IPS DF 6.9 (cell line): Measurements from ENCODE around the gene RANGAP1.

ENCODE experiments used
- DNase-seq: peaks from one replicate; pipeline ENCODE4 v3.0.0-alpha.2; 2013; ENCODE audit warnings: low read depth, low spot score
- H3K27ac ChIP-seq: one replicate; pipeline ENCODE4 v1.5.1; 2013; ENCODE audit warnings: low read length, control low read depth
- H3K27me3 ChIP-seq: 2 replicates; pipeline ENCODE4 v1.6.1; 2013; ENCODE audit warnings: mild to moderate bottlenecking, low read length; ENCODE audit not compliant: control insufficient read depth, insufficient read depth
- H3K36me3 ChIP-seq: 2 replicates; pipeline ENCODE4 v1.6.1; 2013; ENCODE audit warnings: low read length; ENCODE audit not compliant: control insufficient read depth, insufficient read depth
- H3K4me1 ChIP-seq: 2 replicates; pipeline ENCODE4 v1.6.1; 2013; ENCODE audit warnings: low read length; ENCODE audit not compliant: control insufficient read depth, insufficient read depth
- H3K4me3 ChIP-seq: 2 replicates; pipeline ENCODE4 v1.5.1; 2013; ENCODE audit warnings: mild to moderate bottlenecking, low read length
- H3K9me3 ChIP-seq: 2 replicates; pipeline ENCODE4 v1.6.1; 2013; ENCODE audit warnings: low read length, inconsistent platforms; ENCODE audit not compliant: control insufficient read depth, insufficient read depth
- WGBS: extraction: QIAGEN DNeasy Blood & Tissue Kit; methylation state at CpG from one replicate; pipeline ENCODE4 v1.1.7; 2013; ENCODE audit warnings: mixed read lengths, missing lambda C conversion rate; ENCODE audit not compliant: insufficient read length, insufficient coverage; 5-methylcytosine and 5-hydroxymethylcytosine counted together

RANGAP1 gene

GRCh38 chr22:41237036-41237706 lies 48.8 kb downstream of the RANGAP1 start:
- no peak for DNase-seq
- H3K4me1 ChIP-seq, result peaks cover 8% of the 10 kb centered on the region
- H3K4me3 ChIP-seq, result peak overlapping the region; percentile 20; the same call in 1 of the 2 replicates
- H3K27ac ChIP-seq, result no peak overlapping the region
- H3K27me3 ChIP-seq, result no peaks in the 10 kb centered on the region
- WGBS, result no CpG with 5 or more reads among the region's 33 CpGs
- no peaks in the 10 kb centered on the region for H3K36me3 ChIP-seq
- H3K9me3 ChIP-seq, result no peaks in the 10 kb centered on the region

- Histone ChIP-seq H3K4me3 (no peak overlapping the region), H3K27ac (no peak overlapping the region), H3K9me3 (no peaks in the 10 kb centered on the region), H3K36me3 (no peaks in the 10 kb centered on the region), H3K27me3 (no peaks in the 10 kb centered on the region), H3K4me1 (peaks cover 8% of the 10 kb centered on the region)
- no peak for DNase-seq
- no CpG with 5 or more reads among the region's 19 CpGs for WGBS
These were observed 50.9 kb downstream of the RANGAP1 start for GRCh38 chr22:41234815-41235695.

- no peaks in the 10 kb centered on the region for H3K27me3 ChIP-seq
- H3K4me1 ChIP-seq, result no peaks in the 10 kb centered on the region; the same call in 1 of the 2 replicates
- no peak overlapping the region for H3K27ac ChIP-seq
- DNase-seq, result no peak
- peaks cover 15% of the 10 kb centered on the region; the same call in 1 of the 2 replicates for H3K36me3 ChIP-seq
- no peaks in the 10 kb centered on the region for H3K9me3 ChIP-seq
- H3K4me3 ChIP-seq, result no peak overlapping the region
- no CpG with 5 or more reads among the region's 7 CpGs for WGBS
These were observed 54.6 kb downstream of the RANGAP1 start for GRCh38 chr22:41231369-41231768.

- Histone ChIP-seq H3K27ac (no peak overlapping the region), H3K4me1 (no peaks in the 10 kb centered on the region), H3K27me3 (no peaks in the 10 kb centered on the region), H3K36me3 (peaks cover 17% of the 10 kb centered on the region; the same call in 1 of the 2 replicates), H3K9me3 (no peaks in the 10 kb centered on the region), H3K4me3 (no peak overlapping the region)
- no peak for DNase-seq
- no CpG with 5 or more reads among the region's 9 CpGs for WGBS
These were observed 55.6 kb downstream of the RANGAP1 start for GRCh38 chr22:41230401-41230785.

- no CpG with 5 or more reads among the region's 17 CpGs for WGBS
- H3K4me3 ChIP-seq, result no peak overlapping the region
- peaks cover 20% of the 10 kb centered on the region; the same call in 1 of the 2 replicates for H3K36me3 ChIP-seq
- DNase-seq, result no peak
- no peaks in the 10 kb centered on the region for H3K27me3 ChIP-seq
- no peaks in the 10 kb centered on the region for H3K4me1 ChIP-seq
- no peaks in the 10 kb centered on the region for H3K9me3 ChIP-seq
- no peak overlapping the region for H3K27ac ChIP-seq
These were observed 56.1 kb downstream of the RANGAP1 start for GRCh38 chr22:41229730-41230400.

GRCh38 chr22:41229215-41229614 lies 56.8 kb downstream of the RANGAP1 start:
- WGBS, result no CpG with 5 or more reads among the region's 6 CpGs
- H3K27me3 ChIP-seq, result no peaks in the 10 kb centered on the region
- no peak overlapping the region for H3K4me3 ChIP-seq
- H3K27ac ChIP-seq, result no peak overlapping the region
- DNase-seq, result no peak
- no peaks in the 10 kb centered on the region for H3K4me1 ChIP-seq
- H3K9me3 ChIP-seq, result no peaks in the 10 kb centered on the region
- H3K36me3 ChIP-seq, result peaks cover 20% of the 10 kb centered on the region

GRCh38 chr22:41226723-41227655 lies 59.0 kb downstream of the RANGAP1 start:
- H3K4me1 ChIP-seq, result no peaks in the 10 kb centered on the region
- H3K9me3 ChIP-seq, result no peaks in the 10 kb centered on the region
- H3K4me3 ChIP-seq, result no peak overlapping the region
- peaks cover 32% of the 10 kb centered on the region for H3K36me3 ChIP-seq
- no peak for DNase-seq
- H3K27me3 ChIP-seq, result no peaks in the 10 kb centered on the region
- no CpG with 5 or more reads among the region's 26 CpGs for WGBS
- no peak overlapping the region for H3K27ac ChIP-seq

- Histone ChIP-seq H3K27me3 (no peaks in the 10 kb centered on the region), H3K27ac (no peak overlapping the region), H3K9me3 (no peaks in the 10 kb centered on the region), H3K36me3 (peaks cover 38% of the 10 kb centered on the region), H3K4me1 (no peaks in the 10 kb centered on the region), H3K4me3 (no peak overlapping the region)
- WGBS, result no CpG with 5 or more reads among the region's 7 CpGs
- no peak for DNase-seq
These were observed 62.5 kb downstream of the RANGAP1 start for GRCh38 chr22:41223535-41223934.

GRCh38 chr22:41222846-41223507 lies 63.0 kb downstream of the RANGAP1 start:
- no peak overlapping the region for H3K4me3 ChIP-seq
- no peak overlapping the region for H3K27ac ChIP-seq
- no peaks in the 10 kb centered on the region for H3K4me1 ChIP-seq
- H3K9me3 ChIP-seq, result no peaks in the 10 kb centered on the region
- H3K36me3 ChIP-seq, result peaks cover 35% of the 10 kb centered on the region
- H3K27me3 ChIP-seq, result no peaks in the 10 kb centered on the region
- DNase-seq, result no peak
- WGBS, result no CpG with 5 or more reads among the region's 9 CpGs
